NCI-H1092 (cell line): Measurements from ENCODE around the gene GBA3.

Experiments
- DNase-seq: peaks from one replicate; lab custom pipeline; 2025; lab: John Stamatoyannopoulos, UW

Gene GBA3

DNA sequence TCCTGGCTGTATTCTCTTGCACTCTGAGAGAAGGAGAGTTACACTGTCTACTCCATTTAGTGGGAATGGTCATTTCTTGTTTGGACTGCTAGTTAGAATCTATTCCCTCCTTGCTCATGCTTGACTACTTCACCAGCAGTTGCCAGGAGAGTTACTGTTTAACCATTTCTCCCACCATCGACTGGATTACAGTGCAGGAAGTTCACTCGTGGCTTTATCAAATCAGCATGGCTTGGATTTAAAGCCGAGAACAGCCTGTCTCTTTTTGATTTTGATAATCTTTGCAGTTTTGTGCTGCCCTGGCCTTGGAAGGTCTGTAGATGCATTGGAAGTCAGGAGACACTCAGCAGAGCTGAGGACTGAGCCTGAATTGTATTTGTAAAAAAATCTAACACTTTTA, 3.2 kb downstream of the GBA3 start:
- no peak for DNase-seq

DNA sequence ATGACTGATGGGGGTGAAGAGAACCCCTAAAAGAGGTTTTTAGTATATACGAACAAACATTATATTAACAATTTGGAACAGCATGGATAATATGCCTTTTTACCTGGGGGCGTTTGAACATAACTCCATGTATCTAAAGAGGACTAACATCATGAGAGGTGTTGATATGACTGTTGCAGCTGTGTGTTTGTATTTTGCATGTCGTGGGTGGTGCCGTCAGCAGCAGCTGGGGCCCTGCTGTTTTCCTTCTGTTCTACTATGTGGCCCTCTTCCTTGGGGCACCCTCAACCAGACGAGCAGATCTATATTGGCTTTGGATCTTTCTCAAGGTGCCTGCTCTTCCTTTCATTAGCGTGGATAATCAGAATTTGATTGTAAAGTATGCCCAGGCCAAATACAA, 11.2 kb downstream of the GBA3 start:
- DNase-seq: no peak

DNA sequence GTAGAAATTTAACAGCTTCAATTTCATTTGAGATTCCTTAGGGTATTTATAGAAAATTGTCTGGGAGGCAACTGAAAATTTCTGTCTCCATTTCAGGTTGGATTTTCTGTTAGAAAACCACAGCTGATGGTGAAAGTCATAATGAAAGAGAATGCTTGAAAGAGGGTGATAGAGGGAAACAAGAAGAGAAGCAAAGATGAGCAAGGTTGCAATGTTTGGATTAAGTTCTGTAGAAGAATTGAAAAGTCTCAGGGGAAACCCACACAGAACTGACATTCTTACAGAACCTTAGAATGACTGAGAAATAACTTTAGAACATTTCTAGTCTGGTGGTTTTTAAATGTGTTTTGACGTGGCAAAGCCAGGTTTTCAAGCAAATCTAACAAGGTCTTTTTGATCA, 14.7 kb downstream of the GBA3 start:
- DNase-seq: no peak

DNA sequence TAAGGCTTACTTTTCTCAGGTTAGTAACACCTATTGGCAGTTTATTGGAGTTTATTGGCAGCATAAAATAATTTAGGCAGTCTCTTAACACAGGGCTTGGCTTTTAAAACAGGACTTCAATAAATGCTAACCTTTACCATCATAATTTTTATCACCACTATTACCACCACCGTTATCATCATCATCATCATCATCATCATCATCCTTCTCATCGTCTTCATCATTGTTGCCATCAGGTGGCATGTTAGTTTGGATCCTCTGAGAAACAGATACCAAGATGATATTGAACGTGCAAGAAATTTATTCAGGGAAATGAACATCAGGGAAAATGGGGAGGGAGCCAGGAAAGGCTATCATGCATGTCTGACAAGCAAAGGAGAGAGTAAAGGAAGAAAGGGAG, 16.2 kb downstream of the GBA3 start:
- DNase-seq: no peak

DNA sequence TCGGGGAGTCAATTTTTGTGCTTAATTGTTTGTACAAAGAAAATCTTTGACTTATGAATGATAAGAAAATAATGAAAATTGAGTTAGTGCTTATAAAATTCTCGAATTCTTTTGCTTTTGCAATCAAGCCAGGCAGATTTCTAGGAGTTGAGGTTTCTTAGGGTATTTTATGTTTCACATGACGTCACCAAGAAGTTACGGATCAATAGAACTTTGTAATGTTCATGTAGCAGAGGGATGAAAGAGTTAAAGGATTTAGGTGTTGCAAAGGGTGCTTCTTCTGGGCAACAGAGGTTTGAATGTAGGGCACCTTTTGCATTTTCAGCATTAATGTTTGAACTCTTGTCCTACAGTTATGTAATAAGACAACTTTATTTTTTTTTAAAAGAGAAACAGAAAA, 19.4 kb downstream of the GBA3 start:
- DNase-seq: no peak

DNA sequence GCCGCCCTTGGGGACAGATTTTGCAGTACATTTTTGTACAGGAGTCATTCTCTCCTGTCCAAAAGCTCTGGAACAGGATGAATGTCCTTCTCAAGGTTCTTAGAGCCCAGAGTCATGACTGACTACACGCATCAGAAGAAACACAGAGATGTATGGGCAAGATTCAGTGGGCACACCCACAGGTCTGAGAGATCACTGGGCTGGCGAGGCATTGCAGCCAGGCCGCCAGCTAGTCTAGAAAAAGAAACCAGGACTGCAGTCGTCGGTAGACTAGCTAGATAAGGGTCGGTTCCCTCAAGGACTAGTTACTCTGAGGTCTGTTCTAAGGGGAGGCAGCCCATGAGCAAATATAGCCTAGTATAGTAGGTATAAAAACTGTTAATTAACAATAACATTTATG, 19.8 kb downstream of the GBA3 start:
- DNase-seq: no peak

DNA sequence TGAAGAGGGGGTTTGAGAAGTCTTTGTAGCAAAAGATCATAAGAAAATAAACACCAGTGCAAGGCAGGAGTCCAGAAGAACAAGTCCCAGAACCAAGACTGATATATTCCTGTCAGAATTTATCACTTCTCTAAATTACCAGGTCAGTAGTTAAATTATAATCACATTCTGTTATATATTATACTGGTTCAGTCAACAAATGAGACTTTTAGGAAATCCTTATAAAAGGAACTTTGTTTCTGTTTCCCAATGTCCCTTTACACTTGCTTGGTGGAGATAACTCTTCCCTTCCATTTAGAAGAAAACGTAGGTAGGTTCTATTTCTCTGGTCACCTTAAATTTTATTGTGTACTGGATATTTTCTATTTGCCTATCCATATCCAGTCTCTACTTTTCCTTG, 21.1 kb downstream of the GBA3 start:
- DNase-seq: no peak

DNA sequence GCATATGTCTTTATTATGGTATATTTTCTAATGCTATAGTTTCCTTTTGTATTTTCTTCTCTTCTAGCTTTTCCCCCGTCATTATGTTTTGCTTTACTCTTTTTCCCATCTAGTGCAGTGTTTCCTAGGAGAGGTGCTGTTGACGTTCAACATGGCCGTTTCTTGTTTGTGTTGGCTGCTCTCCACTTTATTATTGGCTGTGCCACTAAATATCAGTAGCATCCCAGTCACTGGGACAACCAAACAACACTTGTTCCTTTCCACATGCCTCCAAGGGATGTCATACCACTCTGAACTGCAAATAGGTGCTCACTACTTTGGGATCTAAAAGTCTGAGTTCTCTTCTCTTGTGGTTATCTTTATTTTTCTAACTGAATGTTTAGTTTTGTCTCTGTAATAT, 26.5 kb downstream of the GBA3 start:
- DNase-seq: no peak

DNA sequence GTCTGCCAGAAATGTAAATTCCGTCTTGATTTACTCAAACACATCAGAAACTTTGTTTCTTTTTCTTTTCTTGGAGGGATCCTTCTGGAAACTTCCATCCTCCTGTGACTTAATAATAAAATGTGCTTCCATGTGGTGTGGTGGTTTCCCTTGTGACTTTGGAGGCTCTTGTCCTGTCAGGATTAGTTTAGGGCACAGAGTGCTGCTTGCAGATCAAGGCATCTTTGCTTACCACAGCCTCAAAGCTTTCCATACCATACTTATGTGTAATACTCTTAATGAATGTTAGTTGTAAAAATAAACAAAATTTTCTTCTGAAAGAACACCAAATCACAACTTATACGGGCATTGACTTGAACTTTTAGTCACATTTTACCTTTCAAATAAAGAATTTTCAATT, 27.4 kb downstream of the GBA3 start:
- no peak for DNase-seq

DNA sequence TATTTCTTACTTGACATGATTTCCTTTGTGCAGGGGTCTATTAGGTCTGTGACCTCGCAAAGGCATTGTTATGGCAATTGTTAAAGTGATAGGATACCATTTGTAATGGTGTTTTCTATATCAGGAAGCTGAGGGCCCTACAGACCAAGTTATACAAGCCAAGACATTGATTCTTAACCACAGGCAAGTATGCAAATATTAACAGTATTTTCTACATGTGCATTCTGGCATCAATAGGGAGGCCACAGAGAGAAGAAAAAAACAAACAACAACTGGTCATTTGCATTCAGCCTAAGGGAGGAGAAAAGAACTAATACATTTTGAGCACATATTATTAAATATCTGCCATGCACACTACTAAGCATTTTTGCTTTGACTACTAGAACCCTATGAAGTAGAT, 28.5 kb downstream of the GBA3 start:
- no peak for DNase-seq

DNA sequence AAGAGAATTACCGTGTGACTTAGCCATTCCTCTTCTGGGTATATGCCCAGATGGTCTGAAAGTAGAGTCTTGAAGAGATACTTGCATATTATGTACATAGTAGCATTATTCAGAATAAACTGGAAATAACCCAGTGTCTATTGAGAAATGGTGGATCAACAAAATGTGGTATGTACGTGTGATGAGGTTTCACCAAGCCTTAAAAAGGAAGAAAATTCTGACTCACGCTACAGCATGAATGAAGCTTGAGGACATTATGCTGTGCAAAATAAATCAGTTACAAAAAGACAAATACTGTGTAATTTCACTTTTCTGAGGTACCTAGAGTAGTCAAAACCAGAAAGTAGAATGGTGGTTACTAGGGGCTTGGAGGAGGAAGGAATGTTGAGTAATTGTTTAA, 37.3 kb downstream of the GBA3 start:
- DNase-seq: no peak

DNA sequence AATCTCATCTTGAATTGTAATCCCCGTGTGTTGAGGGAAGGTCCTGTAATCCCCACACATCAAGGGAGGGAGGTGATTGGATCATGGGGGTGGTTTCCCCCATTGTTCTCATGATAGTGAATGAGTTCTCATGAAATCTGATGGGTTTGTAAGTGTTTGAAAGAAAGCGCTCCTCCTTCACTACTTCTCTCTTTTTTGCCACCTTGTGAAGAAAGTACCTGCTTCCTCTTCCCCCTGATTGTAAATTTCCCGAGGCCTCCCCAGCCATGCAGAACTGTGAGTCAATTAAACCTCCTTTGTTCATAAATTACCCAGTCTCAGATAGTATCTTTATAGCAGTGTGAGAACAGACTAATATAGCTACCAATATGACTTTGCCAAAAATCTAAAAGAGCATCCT, 41.1 kb downstream of the GBA3 start:
- no peak for DNase-seq

DNA sequence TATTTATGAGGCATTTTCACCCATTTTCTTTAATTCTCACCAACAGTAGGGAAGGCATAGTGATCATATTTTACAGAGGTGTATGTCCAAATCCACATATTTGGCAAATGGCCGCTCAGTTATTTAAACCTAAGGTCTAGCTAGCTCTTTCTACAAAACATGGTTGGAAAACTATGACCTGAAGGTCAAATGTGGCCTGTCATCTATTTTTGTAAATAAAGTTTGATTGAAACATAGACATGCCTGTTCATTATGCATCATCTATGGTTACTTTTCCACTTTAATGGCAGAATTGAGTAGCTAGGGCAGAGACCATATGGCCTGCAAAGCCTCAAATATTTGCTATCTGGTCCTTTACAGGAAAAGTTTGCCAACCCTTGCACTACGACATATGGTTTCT, 44.2 kb downstream of the GBA3 start:
- DNase-seq: no peak

DNA sequence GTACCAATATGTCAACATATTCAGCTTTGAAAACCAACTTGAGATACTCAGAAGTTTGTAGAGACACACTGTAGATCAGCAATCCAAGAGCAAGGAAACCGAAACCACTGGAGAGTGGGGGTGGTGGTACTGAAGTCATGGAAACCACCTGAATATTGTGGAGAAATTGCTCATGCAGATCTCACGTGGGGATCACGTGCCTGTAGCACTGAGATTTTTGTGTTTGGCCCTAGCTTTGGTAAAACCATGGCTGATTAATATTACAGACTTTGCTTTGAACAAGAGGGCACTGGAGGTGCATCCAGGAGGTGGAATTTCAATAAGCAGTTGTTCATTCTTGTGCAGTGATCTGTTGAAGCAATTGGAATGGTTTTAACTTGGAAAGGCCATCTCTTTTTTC, 47.2 kb downstream of the GBA3 start:
- DNase-seq: no peak

DNA sequence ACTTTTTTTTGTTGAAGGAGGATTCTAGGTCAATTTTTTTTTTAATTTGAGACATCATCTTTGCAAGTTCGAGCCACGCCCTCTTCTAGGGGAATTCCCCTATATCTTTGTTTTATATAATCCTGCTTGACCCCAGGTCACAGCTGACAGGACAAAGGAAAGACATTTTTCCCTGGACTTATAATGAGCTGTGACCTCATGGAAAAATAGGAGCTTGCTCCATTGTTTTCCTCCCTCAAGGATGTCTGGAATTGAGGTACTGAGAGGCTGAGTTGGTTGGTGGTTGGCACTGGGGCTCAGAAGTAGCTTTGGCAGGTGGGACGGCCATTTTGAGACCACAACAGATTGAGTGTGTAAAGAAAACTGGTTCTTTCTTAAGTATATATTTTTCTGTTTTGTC, 49.0 kb downstream of the GBA3 start:
- DNase-seq: no peak

DNA sequence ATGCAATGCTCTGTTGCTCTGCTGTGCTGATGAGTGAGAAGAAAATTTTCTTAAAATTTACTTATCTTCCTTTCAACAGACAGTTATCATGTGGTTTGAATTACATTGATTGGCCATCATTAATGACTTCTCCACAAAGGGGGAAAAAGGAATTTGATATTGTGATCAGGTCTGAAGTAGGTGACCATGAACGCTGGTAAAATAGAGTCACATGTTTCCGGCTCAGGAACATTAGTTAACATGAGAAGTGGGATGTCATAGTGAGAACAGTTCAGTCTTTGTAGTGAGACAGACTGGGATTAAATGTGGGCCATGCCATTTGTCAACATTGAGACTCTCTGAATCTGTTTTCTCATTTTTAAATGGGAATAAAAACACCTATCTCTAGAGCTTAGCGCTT, 50.6 kb downstream of the GBA3 start:
- no peak for DNase-seq

DNA sequence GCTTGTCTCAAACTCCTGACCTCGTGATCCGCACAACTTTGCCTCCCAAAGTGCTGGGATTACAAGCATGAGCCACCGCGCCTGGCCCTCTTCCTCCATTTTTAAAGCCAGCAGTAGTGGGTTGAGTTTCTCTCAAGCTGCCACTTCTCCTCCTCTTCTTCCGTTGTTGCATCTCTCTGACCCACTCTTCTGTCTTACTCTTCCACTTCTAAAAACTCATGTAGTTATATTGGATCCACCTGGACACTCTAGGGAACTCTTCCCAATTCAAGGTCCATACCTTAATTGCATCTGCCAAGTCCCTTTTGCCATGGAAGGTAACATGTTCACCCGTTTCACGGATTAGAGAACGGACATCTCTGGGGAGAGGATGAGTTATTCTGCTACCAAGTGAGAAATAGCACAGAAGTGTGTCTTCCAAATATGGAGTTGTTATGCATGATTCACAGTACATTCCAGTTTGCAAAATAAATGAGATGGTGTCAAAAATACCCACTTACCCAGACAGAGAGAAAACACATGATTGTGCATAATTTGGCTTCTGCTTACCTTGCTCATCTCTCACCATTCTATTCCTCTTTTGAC, 51.8 kb downstream of the GBA3 start:
- no peak for DNase-seq

DNA sequence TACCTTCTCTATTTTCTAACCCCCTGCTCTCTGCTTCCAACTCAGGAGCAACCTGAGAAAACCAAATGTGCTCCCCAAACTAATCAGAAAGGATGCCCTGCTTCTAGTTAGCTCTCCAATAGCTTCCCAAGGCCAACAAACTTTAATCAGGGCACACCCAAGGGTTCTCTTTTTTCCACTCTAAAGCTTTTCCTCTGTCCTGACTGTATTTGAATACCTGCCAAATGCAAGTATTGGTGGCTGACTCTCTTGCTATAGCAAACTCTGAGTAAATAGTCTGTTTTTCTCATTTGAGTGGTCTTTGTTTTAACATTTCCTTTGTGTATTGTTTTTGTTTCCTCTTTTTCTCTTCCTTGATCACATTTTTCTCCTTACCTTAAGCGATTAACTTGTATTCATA, 52.5 kb downstream of the GBA3 start:
- no peak for DNase-seq

DNA sequence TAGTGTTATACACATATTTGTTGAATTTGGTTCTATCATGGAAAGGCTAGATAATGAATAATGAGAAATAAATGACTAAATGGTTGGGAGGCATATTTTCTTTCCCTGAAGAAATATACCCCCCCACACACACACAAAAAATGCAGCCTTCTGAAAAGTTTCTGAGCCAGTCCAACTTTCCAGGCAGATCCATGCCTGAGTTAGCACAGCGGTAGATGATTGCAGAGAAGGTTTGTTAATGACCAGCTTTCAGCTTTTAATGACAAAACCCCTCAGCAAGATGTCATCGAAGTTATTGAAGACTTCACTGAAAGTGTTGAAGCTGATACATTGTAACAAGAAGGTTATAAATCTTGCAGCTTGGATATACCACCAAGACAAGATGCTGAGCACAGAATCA, 61.4 kb downstream of the GBA3 start:
- DNase-seq: no peak

DNA sequence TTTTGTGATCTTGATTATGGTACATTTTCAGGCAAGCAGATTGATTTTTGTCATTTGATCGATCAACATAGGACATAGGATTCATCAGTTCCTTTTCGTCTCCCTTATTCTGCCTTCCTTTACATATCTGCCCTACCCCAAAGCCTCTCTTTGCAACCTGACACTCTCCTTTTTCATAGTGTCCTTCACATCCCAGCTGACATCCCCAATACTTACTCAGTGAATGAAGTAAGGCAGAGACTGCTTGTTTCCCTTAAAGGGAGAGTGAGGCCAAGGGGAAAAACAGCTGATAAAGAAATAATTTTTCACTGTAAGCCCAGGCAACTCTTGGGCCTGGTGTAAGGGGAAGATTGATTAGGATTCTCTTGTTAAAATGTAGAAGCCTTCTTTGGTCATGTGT, 69.8 kb downstream of the GBA3 start:
- no peak for DNase-seq

DNA sequence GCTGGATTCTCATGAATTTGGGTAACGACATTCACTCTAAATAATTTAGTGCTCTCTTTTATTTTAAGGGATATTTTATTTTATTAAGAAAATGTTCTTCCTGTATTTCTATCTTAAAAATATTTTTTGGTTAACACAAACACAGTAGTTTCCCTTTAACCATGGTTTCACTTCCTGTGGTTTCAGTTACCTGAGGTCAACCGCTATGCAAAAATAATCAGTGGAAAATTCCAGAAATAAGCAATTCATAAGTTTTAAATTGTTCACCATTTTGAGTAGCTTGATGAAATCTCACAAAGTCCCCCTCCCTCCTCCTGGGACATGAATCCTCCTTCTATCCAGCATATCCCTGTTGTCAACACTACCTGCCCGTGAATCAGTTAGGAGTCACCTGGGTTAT, 71.4 kb downstream of the GBA3 start:
- no peak for DNase-seq

DNA sequence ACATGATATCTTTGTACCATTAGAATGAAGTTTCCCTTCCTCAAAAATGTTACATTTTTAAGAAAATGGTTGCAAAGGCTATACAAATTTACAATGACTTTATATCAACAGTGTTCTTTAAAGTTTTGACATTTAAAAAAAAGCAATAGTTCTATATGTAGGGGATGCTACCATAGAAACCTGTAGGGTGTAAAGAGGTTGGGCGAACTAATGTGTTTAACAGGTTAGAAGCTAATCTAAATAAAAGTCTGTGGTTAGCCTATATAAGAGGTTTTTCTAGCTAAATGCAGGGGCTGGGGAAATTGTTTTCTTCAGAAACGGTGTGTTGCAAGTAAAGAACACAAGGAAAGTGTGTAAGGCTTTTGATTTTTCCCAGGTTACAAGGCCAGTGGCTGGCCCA, 73.3 kb downstream of the GBA3 start:
- DNase-seq: no peak

DNA sequence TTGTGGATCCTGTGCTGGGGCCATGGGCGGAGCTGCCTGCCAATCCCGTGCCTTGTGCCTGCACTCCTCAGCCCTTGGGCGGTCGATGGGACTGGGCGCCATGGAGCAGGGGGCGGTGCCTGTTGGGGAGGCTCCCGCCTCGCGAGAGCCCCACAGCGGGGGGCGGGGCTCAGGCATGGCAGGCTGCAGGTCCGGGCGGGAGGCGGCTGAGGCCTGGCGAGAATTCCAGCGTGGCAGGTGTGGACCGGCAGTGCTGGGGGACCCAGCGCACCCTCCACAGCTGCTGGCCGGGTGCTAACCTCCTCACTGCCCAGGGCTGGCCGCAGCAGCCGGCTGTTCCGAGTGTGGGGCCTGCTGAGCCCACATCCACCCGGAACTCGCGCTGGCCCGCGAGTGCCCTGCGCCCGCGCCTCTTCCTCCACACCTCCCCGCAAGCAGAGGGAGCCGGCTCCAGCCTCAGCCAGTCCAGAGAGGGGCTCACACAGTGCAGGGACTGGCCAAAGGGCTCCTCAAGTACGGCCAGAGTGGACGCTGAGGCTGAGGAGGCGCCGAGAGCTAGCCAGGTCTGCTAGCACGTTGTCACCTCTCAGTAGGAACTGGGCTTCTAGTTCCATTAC, 85.9 kb downstream of the GBA3 start:
- DNase-seq: no peak

DNA sequence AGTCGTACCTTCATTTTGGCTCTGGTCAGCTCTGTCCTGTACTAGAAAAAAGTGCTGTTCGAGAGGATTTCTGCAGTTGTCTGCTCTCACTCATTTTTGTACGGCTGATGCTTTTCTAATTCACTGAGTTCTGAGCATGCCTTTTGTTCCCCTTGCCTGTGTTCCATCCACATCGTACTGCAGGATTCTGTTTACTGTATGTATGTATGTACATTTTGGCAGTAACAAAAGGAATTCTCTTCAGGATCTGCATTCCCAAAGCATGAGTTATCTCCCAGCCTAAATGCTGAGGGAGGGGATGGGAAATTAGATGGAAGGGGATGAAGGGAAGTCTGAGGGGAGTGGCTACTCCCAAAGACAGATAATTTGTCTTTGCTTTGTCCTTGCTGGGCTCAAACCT, 87.6 kb downstream of the GBA3 start:
- no peak for DNase-seq

DNA sequence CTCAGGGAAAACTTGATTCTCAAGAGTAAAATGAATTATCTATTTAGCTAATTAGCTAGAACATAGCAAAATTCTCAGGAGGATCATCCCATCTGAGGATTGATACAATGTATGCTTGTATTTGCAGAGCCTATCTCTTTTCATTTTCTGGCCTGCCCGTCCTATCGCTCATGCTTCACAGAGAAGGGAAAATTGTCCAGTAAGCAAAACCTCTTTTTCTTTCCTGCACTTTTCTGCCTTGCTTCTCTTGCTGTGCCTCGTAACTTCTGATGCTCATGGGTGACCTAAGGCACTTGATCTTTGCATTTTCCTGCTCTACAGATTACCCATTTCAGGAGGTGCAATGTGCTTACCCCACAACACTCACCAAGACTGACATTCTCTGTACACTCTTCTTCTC, 88.1 kb downstream of the GBA3 start:
- DNase-seq: no peak
